HUES48 (cell line): ENCODE data around the gene ERCC4.

ENCODE experiments used
- H3K27ac ChIP-seq: one replicate; pipeline ENCODE4 v1.7.0; 2013; ENCODE audit warnings: low read depth, low read length, inconsistent platforms
- H3K27me3 ChIP-seq: 2 replicates; pipeline ENCODE4 v1.6.1; 2013; ENCODE audit warnings: mild to moderate bottlenecking, low read length; ENCODE audit not compliant: control insufficient read depth, insufficient read depth
- H3K36me3 ChIP-seq: 2 replicates; pipeline ENCODE4 v1.6.1; 2013; ENCODE audit warnings: low read length; ENCODE audit not compliant: control insufficient read depth, insufficient read depth
- H3K4me1 ChIP-seq: 2 replicates; pipeline ENCODE4 v1.6.1; 2013; ENCODE audit warnings: mild to moderate bottlenecking, low read length; ENCODE audit not compliant: control insufficient read depth, insufficient read depth
- H3K4me3 ChIP-seq: 2 replicates; pipeline ENCODE4 v1.5.1; 2013; ENCODE audit warnings: mild to moderate bottlenecking, low read depth, low read length
- H3K9ac ChIP-seq: 2 replicates; pipeline ENCODE4 v1.6.1; 2013; ENCODE audit warnings: mild to moderate bottlenecking, low read depth, low read length, moderate library complexity
- H3K9me3 ChIP-seq: 2 replicates; pipeline ENCODE4 v1.6.1; 2013; ENCODE audit warnings: low read length; ENCODE audit not compliant: control insufficient read depth, insufficient read depth

ERCC4 gene

GRCh38 chr16:13948086-13948485, 28.1 kb downstream of the ERCC4 start:
- Histone ChIP-seq H3K4me3 (no peak overlapping the region), H3K36me3 (peaks cover 42% of the 10 kb centered on the region), H3K27ac (no peak overlapping the region), H3K27me3 (no peaks in the 10 kb centered on the region), H3K9me3 (no peaks in the 10 kb centered on the region), H3K9ac (no peak overlapping the region), H3K4me1 (no peaks in the 10 kb centered on the region)

- H3K27me3 ChIP-seq = no peaks in the 10 kb centered on the region
- H3K4me3 ChIP-seq = no peak overlapping the region
- no peak overlapping the region for H3K9ac ChIP-seq
- peaks cover 29% of the 10 kb centered on the region for H3K36me3 ChIP-seq
- H3K9me3 ChIP-seq = no peaks in the 10 kb centered on the region
- no peak overlapping the region for H3K27ac ChIP-seq
- no peaks in the 10 kb centered on the region for H3K4me1 ChIP-seq
These were observed 31.0 kb downstream of the ERCC4 start for GRCh38 chr16:13950821-13951547.

GRCh38 chr16:13951611-13952010, 31.7 kb downstream of the ERCC4 start:
- Histone ChIP-seq H3K27me3 (no peaks in the 10 kb centered on the region), H3K36me3 (peaks cover 23% of the 10 kb centered on the region), H3K4me1 (peaks cover 4% of the 10 kb centered on the region; the same call in 1 of the 2 replicates), H3K4me3 (no peak overlapping the region), H3K9me3 (no peaks in the 10 kb centered on the region), H3K27ac (no peak overlapping the region), H3K9ac (no peak overlapping the region)

- Histone ChIP-seq H3K27me3 (no peaks in the 10 kb centered on the region), H3K9ac (no peak overlapping the region), H3K4me1 (peaks cover 18% of the 10 kb centered on the region; the same call in 1 of the 2 replicates), H3K27ac (no peak overlapping the region), H3K36me3 (peaks cover 7% of the 10 kb centered on the region), H3K9me3 (no peaks in the 10 kb centered on the region), H3K4me3 (no peak overlapping the region)
These were observed 33.5 kb downstream of the ERCC4 start for GRCh38 chr16:13953501-13953900.

- Histone ChIP-seq H3K9me3 (no peaks in the 10 kb centered on the region), H3K27ac (peak overlapping the region; percentile 96), H3K36me3 (no peaks in the 10 kb centered on the region), H3K4me3 (no peak overlapping the region), H3K27me3 (no peaks in the 10 kb centered on the region), H3K4me1 (peaks cover 18% of the 10 kb centered on the region; the same call in 1 of the 2 replicates), H3K9ac (no peak overlapping the region)
These were observed 36.8 kb downstream of the ERCC4 start for GRCh38 chr16:13956635-13957196.

- no peaks in the 10 kb centered on the region for H3K9me3 ChIP-seq
- H3K4me1 ChIP-seq = peaks cover 18% of the 10 kb centered on the region; the same call in 1 of the 2 replicates
- no peak overlapping the region for H3K9ac ChIP-seq
- H3K36me3 ChIP-seq = no peaks in the 10 kb centered on the region
- no peaks in the 10 kb centered on the region for H3K27me3 ChIP-seq
- peak overlapping the region; percentile 96 for H3K27ac ChIP-seq
- H3K4me3 ChIP-seq = no peak overlapping the region
These were observed 37.5 kb downstream of the ERCC4 start for GRCh38 chr16:13957197-13958078.

- no peaks in the 10 kb centered on the region for H3K27me3 ChIP-seq
- H3K36me3 ChIP-seq = no peaks in the 10 kb centered on the region
- peaks cover 18% of the 10 kb centered on the region; the same call in 1 of the 2 replicates for H3K4me1 ChIP-seq
- H3K9ac ChIP-seq = no peak overlapping the region
- no peak overlapping the region for H3K27ac ChIP-seq
- no peaks in the 10 kb centered on the region for H3K9me3 ChIP-seq
- H3K4me3 ChIP-seq = no peak overlapping the region
These were observed 38.5 kb downstream of the ERCC4 start for GRCh38 chr16:13958474-13958873.

GRCh38 chr16:13959626-13960025, 39.7 kb downstream of the ERCC4 start:
- H3K4me1 ChIP-seq = peaks cover 18% of the 10 kb centered on the region; the same call in 1 of the 2 replicates
- H3K9ac ChIP-seq = no peak overlapping the region
- no peak overlapping the region for H3K4me3 ChIP-seq
- H3K27ac ChIP-seq = no peak overlapping the region
- no peaks in the 10 kb centered on the region for H3K36me3 ChIP-seq
- no peaks in the 10 kb centered on the region for H3K27me3 ChIP-seq
- no peaks in the 10 kb centered on the region for H3K9me3 ChIP-seq

GRCh38 chr16:13961099-13961811, 41.3 kb downstream of the ERCC4 start:
- H3K9me3 ChIP-seq = no peaks in the 10 kb centered on the region
- no peaks in the 10 kb centered on the region for H3K27me3 ChIP-seq
- H3K9ac ChIP-seq = no peak overlapping the region
- peaks cover 17% of the 10 kb centered on the region; the same call in 1 of the 2 replicates for H3K4me1 ChIP-seq
- no peak overlapping the region for H3K27ac ChIP-seq
- no peaks in the 10 kb centered on the region for H3K36me3 ChIP-seq
- no peak overlapping the region for H3K4me3 ChIP-seq

- no peaks in the 10 kb centered on the region for H3K27me3 ChIP-seq
- peaks cover 7% of the 10 kb centered on the region; the same call in 1 of the 2 replicates for H3K4me1 ChIP-seq
- no peak overlapping the region for H3K27ac ChIP-seq
- H3K9me3 ChIP-seq = no peaks in the 10 kb centered on the region
- no peaks in the 10 kb centered on the region for H3K36me3 ChIP-seq
- no peak overlapping the region for H3K9ac ChIP-seq
- no peak overlapping the region for H3K4me3 ChIP-seq
These were observed 42.3 kb downstream of the ERCC4 start for GRCh38 chr16:13962232-13962631.
